ENCODE data around the gene SCYL2.
"Not testable (repeated sequence)": the region's sequence is repeated elsewhere in the genome, so short reads cannot be mapped to it uniquely, and the experiment has no call there.

Gene SCYL2

DNA sequence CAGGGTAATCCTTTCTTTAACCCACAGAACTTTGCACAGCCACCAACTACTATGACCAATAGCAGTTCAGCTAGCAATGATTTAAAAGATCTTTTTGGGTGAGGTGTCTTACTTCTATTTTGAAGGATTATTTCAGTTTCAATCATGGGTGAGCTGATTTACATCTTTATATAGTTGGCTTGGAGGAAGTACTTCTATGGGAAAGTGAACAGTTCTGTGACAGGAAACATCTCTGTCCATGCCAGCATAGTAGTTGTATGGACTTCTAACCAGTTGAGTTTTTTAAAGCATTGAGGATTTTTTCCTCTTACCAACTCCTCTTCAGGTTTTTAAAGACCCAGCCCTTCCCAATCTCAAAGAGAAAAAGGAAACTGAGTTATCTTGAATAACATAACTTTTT is 72.1 kb downstream of the SCYL2 start:
- H3K36me3 ChIP-seq (ENCODE audit: control insufficient read depth in 2 of 2, insufficient read depth in 1 of 2, low read length in 2 of 2), result peaks cover 17 to 42% of the 10 kb centered on the region in 2 experiments; a peak in 2 of 3 replicates
- H3K4me1 ChIP-seq (ENCODE audit: control insufficient read depth, insufficient read depth, low read length), result no peaks in the 10 kb centered on the region
- ChIA-PET POLR2A (no interaction called here), CTCF (no interaction called here)
- no peak overlapping the region for H3K27ac ChIP-seq (ENCODE audit: extremely low read depth, low read depth, low read length)
- H3K4me3 ChIP-seq (ENCODE audit: low read depth, low read length), result no peak overlapping the region
- H3K9me3 ChIP-seq (ENCODE audit: control insufficient read depth, insufficient read depth, low read depth, low read length), result no peaks in the 10 kb centered on the region
- TF ChIP-seq SP7 (tag by site-specific recombination; IDR thresholded peaks at IDR 0.05) (no peak), ZNF791 (tag by site-specific recombination; IDR thresholded peaks at IDR 0.05) (no peak), ZNF776 (tag by site-specific recombination; IDR thresholded peaks at IDR 0.05; ENCODE audit: borderline replicate concordance) (no peak), ZNF510 (tag by site-specific recombination; IDR thresholded peaks at IDR 0.05; ENCODE audit: insufficient replicate concordance) (no peak), ZEB2 (tag by site-specific recombination; IDR thresholded peaks at IDR 0.05) (no peak), ZNF521 (tag by site-specific recombination; IDR thresholded peaks at IDR 0.05) (no peak), ZNF394 (tag by site-specific recombination; IDR thresholded peaks at IDR 0.05; ENCODE audit: borderline replicate concordance) (no peak), ZNF155 (tag by site-specific recombination; IDR thresholded peaks at IDR 0.05) (no peak), ZNF140 (tag by site-specific recombination; IDR thresholded peaks at IDR 0.05) (no peak), SP2 (tag by site-specific recombination; IDR thresholded peaks at IDR 0.05) (no peak), OVOL3 (tag by site-specific recombination; IDR thresholded peaks at IDR 0.05) (no peak), ZNF501 (tag by site-specific recombination; IDR thresholded peaks at IDR 0.05) (no peak), ZNF48 (tag by site-specific recombination; IDR thresholded peaks at IDR 0.05) (no peak), ZNF670 (tag by site-specific recombination; IDR thresholded peaks at IDR 0.05; ENCODE audit: low read depth) (no peak), GLI2 (tag by site-specific recombination; IDR thresholded peaks at IDR 0.05; ENCODE audit: borderline replicate concordance, low read depth) (no peak), ZNF610 (tag by site-specific recombination; IDR thresholded peaks at IDR 0.05; ENCODE audit: borderline replicate concordance) (no peak), ZNF530 (tag by site-specific recombination; IDR thresholded peaks at IDR 0.05; ENCODE audit: low read depth) (no peak)
- TF ChIP-seq, protein P1, sequence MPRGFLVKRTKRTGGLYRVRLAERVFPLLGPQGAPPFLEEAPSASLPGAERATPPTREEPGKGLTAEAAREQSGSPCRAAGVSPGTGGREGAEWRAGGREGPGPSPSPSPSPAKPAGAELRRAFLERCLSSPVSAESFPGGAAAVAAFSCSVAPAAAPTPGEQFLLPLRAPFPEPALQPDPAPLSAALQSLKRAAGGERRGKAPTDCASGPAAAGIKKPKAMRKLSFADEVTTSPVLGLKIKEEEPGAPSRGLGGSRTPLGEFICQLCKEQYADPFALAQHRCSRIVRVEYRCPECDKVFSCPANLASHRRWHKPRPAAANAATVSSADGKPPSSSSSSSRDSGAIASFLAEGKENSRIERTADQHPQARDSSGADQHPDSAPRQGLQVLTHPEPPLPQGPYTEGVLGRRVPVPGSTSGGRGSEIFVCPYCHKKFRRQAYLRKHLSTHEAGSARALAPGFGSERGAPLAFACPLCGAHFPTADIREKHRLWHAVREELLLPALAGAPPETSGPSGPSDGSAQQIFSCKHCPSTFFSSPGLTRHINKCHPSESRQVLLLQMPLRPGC (tag by site-specific recombination; IDR thresholded peaks at IDR 0.05), result no peak
- TF ChIP-seq, protein P2, sequence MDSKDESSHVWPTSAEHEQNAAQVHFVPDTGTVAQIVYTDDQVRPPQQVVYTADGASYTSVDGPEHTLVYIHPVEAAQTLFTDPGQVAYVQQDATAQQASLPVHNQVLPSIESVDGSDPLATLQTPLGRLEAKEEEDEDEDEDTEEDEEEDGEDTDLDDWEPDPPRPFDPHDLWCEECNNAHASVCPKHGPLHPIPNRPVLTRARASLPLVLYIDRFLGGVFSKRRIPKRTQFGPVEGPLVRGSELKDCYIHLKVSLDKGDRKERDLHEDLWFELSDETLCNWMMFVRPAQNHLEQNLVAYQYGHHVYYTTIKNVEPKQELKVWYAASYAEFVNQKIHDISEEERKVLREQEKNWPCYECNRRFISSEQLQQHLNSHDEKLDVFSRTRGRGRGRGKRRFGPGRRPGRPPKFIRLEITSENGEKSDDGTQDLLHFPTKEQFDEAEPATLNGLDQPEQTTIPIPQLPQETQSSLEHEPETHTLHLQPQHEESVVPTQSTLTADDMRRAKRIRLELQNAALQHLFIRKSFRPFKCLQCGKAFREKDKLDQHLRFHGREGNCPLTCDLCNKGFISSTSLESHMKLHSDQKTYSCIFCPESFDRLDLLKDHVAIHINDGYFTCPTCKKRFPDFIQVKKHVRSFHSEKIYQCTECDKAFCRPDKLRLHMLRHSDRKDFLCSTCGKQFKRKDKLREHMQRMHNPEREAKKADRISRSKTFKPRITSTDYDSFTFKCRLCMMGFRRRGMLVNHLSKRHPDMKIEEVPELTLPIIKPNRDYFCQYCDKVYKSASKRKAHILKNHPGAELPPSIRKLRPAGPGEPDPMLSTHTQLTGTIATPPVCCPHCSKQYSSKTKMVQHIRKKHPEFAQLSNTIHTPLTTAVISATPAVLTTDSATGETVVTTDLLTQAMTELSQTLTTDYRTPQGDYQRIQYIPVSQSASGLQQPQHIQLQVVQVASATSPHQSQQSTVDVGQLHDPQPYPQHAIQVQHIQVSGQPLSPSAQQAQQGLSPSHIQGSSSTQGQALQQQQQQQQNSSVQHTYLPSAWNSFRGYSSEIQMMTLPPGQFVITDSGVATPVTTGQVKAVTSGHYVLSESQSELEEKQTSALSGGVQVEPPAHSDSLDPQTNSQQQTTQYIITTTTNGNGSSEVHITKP (tag by site-specific recombination; IDR thresholded peaks at IDR 0.05), result no peak

DNA sequence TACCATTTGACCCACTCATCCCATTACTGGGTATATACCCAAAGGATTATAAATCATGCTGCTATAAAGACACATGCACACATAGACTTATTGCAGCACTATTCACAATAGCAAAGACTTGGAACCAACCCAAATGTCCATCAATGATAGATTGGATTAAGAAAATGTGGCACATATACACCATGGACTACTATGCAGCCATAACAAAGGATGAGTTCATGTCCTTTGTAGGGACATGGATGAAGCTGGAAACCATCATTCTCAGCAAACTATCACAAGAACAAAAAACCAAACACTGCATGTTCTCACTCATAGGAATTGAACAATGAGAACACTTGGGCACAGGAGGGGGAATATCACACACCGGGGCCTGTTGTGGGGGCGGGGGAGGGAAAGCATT is 75.9 kb downstream of the SCYL2 start:
- H3K9me3 ChIP-seq (ENCODE audit: control insufficient read depth, insufficient read depth, low read depth, low read length); H3K27ac ChIP-seq (ENCODE audit: extremely low read depth, low read depth, low read length); H3K4me3 ChIP-seq (ENCODE audit: low read depth, low read length); H3K4me1 ChIP-seq (ENCODE audit: control insufficient read depth, insufficient read depth, low read length); POLR2A ChIA-PET: not testable (repeated sequence)
- TF ChIP-seq ZNF146 (tag by site-specific recombination; IDR thresholded peaks at IDR 0.05), result peak; percentile 94
- CTCF ChIA-PET, result interaction anchor here (0.7 kb wide), 1 partner anchor 962 kb away, joined by 3 read pairs; no protein-coding TSS in a partner anchor
- H3K36me3 ChIP-seq (ENCODE audit: control insufficient read depth in 2 of 2, insufficient read depth in 1 of 2, low read length in 2 of 2), result peaks cover 7 to 17% of the 10 kb centered on the region in 2 experiments; a peak in 2 of 3 replicates

DNA sequence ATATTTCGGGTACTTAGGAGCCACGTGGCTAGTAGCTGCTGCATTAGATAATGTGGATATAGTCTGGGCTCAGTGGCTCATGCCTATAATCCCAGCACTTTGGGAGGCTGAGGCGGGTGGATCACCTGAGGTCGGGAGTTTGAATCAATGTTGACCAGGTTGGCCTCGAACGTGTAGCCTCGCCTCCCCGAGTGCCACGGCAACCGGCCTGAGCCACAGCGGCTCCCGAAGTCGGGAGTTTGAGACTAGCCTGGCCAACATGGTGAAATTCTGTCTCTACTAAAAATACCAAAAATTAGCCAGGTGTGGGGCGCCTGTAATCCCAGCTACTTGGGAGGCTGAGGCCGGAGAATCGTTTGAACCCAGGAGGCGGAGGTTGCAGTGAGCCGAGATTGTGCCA is 77.4 kb downstream of the SCYL2 start:
- POLR2A ChIA-PET; H3K36me3 ChIP-seq (ENCODE audit: control insufficient read depth in 2 of 2, insufficient read depth in 1 of 2, low read length in 2 of 2); H3K9me3 ChIP-seq (ENCODE audit: control insufficient read depth, insufficient read depth, low read depth, low read length); H3K27ac ChIP-seq (ENCODE audit: extremely low read depth, low read depth, low read length); H3K4me1 ChIP-seq (ENCODE audit: control insufficient read depth, insufficient read depth, low read length); H3K4me3 ChIP-seq (ENCODE audit: low read depth, low read length): not testable (repeated sequence)
- CTCF ChIA-PET, result interaction anchor here (0.7 to 2.9 kb wide), 4 partner anchors 46 to 389 kb away, joined by 3 to 10 read pairs (median 4); no protein-coding TSS in a partner anchor

All from HEK293 (cell line).